ENCODE measurements around the gene CIRBP.

CIRBP gene

DNA sequence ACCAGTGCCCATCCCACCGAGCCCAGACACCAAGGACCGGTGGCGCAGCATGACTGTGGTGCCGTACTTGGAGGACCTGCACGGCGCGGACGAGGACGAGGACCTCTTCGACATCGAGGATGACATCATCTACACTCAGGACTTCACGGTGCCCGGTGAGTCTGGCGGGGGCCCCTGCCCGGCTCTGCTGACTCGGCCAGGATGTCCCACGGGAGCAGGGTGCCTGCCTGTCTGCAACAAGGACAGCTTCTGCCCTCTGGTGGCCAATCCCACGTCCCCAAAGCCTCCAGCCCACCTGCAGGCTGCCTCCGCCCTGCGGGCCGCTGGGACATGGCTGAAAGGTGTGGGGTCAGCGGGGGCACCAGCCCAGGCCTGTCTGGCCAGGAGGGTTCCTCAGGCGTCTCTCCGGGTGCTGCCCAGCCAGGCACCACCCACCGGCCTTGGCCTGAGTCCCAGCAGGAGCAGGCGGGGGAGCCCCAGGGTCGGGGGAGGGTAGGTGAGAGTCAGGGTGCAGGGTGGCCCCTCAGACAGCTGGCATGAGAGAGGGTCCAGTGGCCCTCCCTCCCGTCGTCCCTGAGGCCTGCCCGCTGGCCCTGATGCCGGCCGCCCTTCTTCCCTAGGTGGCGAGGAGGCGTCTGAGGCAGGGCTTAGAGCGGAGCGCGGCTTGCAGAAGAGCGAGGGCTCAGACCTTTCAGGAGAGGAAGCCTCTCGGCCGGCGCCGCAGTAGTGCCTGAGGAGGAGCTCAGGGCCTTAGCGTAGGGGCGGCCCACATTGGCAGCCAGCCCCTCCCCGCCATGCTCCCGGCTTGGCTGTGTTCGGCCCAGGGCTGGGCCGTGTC is 45.9 kb upstream of the CIRBP start:
- no peak overlapping the region for H3K4me3 ChIP-seq (replicated peaks; ENCODE audit: low read depth, low read length)
- TF ChIP-seq, protein P1, sequence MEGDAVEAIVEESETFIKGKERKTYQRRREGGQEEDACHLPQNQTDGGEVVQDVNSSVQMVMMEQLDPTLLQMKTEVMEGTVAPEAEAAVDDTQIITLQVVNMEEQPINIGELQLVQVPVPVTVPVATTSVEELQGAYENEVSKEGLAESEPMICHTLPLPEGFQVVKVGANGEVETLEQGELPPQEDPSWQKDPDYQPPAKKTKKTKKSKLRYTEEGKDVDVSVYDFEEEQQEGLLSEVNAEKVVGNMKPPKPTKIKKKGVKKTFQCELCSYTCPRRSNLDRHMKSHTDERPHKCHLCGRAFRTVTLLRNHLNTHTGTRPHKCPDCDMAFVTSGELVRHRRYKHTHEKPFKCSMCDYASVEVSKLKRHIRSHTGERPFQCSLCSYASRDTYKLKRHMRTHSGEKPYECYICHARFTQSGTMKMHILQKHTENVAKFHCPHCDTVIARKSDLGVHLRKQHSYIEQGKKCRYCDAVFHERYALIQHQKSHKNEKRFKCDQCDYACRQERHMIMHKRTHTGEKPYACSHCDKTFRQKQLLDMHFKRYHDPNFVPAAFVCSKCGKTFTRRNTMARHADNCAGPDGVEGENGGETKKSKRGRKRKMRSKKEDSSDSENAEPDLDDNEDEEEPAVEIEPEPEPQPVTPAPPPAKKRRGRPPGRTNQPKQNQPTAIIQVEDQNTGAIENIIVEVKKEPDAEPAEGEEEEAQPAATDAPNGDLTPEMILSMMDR (IDR thresholded peaks at IDR 0.05; ENCODE audit: low read depth, low read length, missing control alignments) = peak; percentile 59
- DNase-seq (ENCODE audit: extremely low read depth, low read depth) = no peak

DNA sequence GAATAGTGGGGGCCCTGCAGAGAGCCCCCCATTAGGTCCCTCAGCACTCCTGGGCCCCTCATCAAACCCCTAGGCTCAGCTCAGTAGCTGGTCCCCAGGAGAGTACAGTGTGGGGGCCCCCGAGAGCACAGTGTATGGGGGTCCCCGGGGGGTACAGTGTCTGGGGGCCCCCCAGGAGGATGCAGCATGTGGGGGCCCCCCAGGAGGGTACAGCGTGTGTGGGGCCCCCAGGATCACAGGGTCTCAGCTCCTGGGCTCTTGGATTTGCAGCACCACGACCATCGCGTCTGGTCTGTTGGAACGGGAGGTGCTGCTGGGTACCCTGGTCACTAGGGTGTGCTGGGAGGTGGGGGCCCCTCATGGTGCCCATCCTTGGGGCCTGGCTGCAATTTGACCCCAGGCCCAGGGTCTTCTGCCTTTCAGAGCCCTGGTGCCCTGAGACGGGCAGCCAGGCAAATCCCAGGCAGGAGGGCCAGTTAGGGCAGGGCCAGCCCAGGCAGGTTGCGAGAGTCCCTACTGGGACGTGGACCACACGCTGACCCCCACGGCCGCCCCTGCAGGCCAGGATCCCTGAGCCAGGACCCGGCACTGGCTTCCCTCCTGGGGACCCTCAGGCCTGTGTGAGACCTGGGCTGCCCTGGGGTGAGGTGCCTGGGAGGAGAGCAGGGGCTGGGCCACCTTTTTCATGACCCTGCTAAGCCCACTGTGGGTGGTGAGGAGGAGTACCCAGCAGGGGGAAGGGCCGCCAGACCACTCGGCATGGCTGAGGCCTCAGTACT is 44.9 kb upstream of the CIRBP start:
- no peak overlapping the region for H3K4me3 ChIP-seq (replicated peaks; ENCODE audit: low read depth, low read length)
- TF ChIP-seq, protein P1 (IDR thresholded peaks at IDR 0.05; ENCODE audit: low read depth, low read length, missing control alignments) = no peak
- DNase-seq (ENCODE audit: extremely low read depth, low read depth) = no peak

DNA sequence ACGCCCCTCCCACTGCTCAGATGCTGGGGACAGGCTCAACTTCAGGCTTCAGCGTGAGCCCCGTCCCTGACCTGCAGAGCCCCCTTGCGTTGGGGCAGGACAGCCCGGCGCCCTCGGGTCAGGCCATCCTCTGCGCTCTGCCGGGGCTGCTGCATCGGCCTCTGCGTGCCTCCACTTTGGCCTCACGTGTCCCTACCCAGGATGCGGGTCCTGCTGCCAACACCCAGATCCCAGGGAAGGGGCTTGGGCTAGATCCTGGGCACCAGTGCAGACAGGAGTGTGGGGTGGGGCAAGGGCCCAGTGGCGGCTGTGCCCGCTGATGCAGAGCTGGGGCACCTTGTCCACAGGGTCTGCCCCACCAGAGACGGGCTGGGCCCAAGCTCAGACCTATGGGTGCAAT is 44.3 kb upstream of the CIRBP start:
- TF ChIP-seq, protein P1 (IDR thresholded peaks at IDR 0.05; ENCODE audit: low read depth, low read length, missing control alignments) = no peak
- DNase-seq (ENCODE audit: extremely low read depth, low read depth) = no peak
- H3K4me3 ChIP-seq (replicated peaks; ENCODE audit: low read depth, low read length) = no peak overlapping the region

DNA sequence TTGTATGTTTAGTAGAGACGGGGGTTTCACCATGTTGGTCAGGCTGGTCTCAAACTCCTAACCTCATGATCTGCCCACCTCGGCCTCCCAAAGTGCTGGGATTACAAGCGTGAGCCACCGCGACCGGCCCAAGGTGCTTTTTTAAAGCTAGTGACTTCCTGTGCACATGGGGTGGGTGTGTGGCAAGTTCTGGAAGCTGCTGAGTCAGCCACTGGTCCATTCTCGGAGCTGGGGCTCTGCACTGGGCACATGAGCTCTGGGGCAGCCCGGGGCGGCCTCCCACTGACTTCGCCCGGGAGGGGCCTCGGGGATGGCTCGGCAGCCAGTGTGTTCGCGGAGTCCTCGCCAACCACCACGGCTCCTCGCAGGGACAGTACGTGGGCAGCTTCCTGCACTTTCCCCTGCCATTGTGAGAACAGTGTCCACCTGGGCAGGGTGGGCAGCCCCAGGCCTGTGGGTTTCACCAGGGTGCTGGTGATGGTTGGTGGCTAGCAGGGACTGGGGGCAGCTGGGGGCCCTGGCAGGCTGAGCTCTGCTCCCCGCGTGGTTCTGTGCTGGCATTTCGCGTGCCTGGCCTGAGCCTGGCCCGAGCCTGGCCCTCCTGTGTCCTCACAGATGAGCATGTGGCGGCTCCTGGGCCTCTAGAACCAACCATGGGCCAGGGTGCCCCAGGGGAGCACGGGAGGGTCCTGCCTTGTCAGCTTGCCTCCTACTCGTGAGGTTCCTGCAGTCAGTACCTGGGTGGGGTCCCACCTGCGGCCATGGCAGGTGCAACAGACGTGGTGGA is 43.5 kb upstream of the CIRBP start:
- TF ChIP-seq, protein P1 (IDR thresholded peaks at IDR 0.05; ENCODE audit: low read depth, low read length, missing control alignments) = no peak
- DNase-seq (ENCODE audit: extremely low read depth, low read depth) = no peak
- H3K4me3 ChIP-seq (replicated peaks; ENCODE audit: low read depth, low read length) = no peak overlapping the region

DNA sequence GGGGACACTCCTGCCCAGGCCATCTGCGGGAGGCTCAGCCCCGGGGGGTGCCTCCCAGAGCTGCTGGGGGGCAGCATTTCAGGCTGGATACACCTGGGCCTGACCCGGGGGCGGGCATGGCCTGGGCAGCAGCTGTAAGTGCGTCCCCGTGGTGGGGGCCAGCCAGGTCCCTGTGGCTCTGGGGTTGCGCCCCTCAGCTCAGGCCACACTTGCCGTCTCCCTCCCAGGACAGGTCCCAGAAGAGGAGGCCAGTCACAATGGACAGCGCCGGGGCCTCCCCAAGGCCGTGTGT is 43.0 kb upstream of the CIRBP start:
- no peak overlapping the region for H3K4me3 ChIP-seq (replicated peaks; ENCODE audit: low read depth, low read length)
- TF ChIP-seq, protein P1 (IDR thresholded peaks at IDR 0.05; ENCODE audit: low read depth, low read length, missing control alignments) = no peak
- DNase-seq (ENCODE audit: extremely low read depth, low read depth) = no peak

DNA sequence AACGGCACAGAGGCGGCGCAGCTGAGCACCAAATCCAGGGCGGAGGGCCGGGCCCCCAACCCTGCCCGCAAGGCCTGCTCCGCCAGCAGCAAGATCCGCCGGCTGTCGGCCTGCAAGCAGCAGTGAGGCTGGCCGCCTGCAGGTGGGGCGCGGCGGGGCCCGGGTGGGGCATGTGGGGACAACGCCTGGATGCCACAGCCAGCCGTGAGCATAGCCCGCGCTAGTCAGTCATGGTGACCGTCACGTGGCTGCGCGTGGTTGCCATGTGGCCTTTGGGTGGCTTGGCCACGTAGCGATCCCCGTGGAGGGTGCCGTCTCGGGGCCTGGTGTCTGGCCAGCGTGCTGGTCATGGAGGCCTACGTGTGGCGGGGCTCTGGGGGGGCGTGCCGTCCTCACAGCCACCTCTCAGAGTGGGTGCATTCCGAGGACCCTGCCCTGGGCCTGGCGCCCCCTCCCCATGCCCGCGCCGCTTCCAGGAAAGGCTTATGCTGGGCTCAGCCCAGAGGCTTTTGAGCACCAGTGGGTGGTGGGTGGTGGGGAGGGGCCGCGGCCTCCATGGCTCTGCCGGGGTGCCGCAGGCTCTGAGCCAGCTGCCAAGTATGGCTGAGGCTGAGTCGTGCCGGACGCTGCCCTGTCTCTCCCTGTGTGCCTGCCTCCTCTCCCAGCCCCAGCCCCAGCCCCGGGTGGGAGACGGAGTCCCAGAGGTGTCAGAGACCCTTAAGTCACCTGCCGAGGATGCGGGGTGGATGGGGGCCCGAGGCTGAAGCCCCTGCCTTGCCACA is 42.4 kb upstream of the CIRBP start:
- no peak overlapping the region for H3K4me3 ChIP-seq (replicated peaks; ENCODE audit: low read depth, low read length)
- TF ChIP-seq, protein P1 (IDR thresholded peaks at IDR 0.05; ENCODE audit: low read depth, low read length, missing control alignments) = no peak

More for the DNA sequence above, 42.4 kb upstream of the CIRBP start:
- no peak for DNase-seq (ENCODE audit: extremely low read depth, low read depth)

All from HFF-Myc (cell line).